GM12864 (cell line): ENCODE data around the gene VGLL4.
A peak's percentile ranks its signal among the peaks of the same experiment; 100 is the strongest.

Experiments used
- DNase-seq: peaks from one replicate; pipeline ENCODE4 v3.0.0-alpha.2; 2011; ENCODE audit warnings: low read depth
- H3K4me3 ChIP-seq: 2 replicates; pipeline ENCODE4 v1.5.1; 2011; ENCODE audit warnings: mild to moderate bottlenecking, low read depth, low read length, control low read depth
- TF ChIP-seq, protein P1 (sequence below): IDR thresholded peaks from 2 replicates; pipeline ENCODE4 v1.5.1; 2011; ENCODE audit warnings: low read depth, mild to moderate bottlenecking, moderate library complexity, low read length, control low read depth, inconsistent platforms; ENCODE audit errors: missing control alignments

The VGLL4 gene

DNA sequence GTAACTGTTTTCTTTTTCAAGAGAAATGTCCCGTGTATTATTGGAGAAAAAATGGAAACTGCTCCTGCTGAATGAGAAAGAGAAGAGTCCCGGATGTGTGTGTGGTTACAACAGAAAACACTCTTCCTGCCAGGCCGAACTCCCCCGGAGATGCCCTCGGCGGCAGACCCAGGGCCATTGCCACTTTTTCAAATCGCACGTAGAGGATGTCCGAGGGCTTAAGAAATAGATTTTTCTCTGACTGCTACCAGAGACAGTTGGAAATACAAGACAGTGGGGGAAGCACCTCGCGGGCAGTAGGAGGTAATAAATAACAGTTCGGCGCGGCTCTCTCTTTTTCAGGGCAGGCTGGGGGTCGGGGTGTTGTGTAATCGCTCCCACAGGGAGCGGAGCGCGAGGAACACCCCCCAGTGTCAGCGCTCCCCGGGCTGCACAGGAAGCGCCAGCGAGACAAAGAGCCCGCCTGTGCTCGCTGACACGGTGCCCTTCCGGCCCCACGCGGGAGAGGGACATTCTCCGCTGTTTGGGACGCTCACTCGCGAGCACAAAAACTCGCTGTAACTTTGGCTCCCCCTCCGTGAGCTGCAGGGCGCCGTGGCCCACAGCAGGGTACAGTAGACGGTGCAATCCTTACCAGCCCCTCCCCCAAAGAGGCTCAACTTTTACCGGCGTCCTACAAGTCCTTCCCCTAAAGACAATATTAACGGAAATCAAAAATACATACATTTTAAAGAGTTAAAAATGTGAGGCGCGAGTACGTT is 1.1 kb downstream of the VGLL4 start:
- no peak for DNase-seq
- peak overlapping the region; percentile 85 for H3K4me3 ChIP-seq
- TF ChIP-seq, protein P1, sequence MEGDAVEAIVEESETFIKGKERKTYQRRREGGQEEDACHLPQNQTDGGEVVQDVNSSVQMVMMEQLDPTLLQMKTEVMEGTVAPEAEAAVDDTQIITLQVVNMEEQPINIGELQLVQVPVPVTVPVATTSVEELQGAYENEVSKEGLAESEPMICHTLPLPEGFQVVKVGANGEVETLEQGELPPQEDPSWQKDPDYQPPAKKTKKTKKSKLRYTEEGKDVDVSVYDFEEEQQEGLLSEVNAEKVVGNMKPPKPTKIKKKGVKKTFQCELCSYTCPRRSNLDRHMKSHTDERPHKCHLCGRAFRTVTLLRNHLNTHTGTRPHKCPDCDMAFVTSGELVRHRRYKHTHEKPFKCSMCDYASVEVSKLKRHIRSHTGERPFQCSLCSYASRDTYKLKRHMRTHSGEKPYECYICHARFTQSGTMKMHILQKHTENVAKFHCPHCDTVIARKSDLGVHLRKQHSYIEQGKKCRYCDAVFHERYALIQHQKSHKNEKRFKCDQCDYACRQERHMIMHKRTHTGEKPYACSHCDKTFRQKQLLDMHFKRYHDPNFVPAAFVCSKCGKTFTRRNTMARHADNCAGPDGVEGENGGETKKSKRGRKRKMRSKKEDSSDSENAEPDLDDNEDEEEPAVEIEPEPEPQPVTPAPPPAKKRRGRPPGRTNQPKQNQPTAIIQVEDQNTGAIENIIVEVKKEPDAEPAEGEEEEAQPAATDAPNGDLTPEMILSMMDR = peak; percentile 2

DNA sequence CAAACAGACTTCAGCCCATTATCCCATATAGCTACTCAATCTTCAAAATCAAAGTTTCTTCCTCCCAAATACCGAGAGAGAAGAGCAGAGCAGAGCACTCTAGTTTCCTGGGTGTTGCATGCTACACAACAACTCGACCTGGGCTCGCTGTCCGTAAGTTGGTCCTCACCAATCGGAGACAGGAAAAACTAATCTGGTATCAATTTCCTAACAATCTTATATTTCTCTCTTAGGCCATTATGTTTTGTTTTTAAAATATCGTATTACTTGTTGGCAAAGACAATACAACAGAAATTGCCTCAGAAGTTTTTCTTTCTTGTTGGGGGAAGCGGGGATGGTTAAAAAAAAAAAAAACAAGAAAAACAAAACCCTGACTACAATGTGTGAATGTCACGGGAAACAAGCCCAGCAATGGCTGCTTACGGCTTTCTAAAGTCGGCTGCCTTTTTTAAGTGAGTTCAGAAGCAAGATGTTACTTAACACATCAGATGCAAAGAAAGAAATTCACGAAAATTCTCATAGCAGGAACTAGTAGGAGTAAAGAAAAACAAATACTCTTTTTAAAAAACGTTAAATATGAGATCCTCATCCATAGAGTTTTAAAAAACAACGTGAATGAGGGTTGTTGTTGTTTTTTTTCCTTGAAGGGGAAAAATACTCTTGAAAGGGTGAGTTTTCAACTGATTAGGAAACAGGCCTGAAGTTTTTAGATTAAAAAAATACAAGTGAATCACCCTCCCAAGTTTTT is 1.9 kb downstream of the VGLL4 start:
- TF ChIP-seq, protein P1 = no peak
- DNase-seq = no peak
- H3K4me3 ChIP-seq = peak overlapping the region; percentile 85

DNA sequence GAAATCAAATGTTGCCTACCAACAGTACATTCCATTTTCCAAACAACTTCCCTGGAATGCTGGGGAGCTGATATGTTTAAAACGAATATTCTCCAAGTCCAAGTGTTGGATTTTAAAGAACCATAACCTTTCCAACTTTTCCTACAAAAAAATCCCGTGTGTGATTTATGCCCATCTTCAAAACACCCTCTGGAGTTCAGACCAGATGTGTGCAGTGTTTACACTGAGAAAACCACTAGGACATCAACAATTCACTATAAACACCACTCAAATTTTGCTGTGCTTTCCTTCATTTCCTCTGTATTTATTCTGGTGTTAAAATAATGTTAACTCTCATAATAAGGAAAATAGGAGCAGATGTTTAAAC is 2.4 kb downstream of the VGLL4 start:
- H3K4me3 ChIP-seq = peak overlapping the region; percentile 85
- TF ChIP-seq, protein P1 = no peak
- DNase-seq = no peak

DNA sequence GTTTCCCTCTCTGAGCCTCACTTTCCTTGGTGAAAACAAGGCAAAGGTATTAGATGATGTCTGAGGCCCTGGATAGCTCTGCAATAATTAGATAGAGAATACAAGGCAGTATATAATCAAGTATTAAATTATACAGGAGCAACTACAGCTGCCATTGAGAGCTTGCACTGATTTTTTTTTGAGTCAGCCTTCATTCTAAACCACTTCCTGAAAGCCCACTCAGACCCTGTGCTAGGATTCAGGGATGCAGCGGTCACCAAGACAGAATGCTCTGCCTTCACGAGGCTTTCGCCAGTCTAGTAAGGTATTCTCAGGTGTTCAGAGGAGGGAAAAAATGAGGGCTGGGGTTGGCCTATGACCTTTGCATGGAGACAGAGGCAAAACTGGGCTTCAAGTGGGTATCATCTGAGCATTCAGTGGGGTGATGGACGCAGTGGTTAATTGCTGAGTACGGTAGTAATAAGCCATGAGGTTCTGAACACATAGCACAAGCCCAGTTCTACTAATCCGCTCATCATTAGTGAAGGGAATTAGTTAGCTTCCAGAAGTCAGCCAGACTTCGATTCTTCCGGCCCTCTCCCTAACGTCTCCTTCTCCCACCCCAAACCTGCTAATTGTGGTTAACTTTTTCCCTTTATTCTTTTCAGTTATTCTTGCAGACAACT is 3.6 kb downstream of the VGLL4 start:
- no peak overlapping the region; the same call in 1 of the 2 replicates for H3K4me3 ChIP-seq

DNA sequence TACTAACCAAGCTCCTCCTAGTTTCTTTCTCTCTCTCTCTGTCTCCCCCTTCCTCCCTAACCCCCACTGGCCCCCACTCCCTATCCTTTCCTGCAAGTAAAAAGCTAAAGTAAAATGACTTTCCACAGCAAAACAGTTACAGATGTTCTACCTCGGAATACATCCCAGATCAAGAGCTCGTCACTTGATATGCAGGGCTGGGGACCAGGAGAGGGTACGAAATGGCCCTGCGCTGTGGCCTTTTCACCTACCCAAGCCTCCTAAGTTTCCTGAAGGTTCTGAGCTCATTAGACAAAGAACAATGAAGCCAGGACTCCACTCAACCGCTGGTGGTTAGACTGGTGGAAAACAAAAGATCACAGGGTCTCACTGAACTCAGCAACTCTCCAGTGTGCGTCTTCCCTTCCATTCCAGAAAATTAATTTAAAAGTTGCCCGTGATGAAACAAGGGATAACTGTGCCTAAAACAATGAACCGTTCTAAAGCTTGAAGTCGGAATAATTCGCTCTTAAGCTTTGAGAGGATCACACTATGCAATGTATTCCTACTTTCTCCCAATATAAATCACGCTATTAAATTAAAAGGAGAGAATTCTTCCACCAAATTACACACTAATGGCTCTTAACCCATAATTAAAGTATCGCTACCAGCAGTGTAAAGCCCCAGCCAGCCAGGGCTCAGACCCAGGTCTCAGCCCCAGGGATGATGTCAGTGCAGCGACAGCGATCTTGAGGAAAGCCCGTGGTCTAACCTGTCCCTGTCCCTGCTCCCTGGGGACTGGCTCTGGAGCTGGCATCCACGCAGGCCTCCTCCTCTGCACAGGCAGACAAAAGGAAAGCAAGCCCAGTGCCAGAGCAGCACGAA is 5.0 kb downstream of the VGLL4 start:
- H3K4me3 ChIP-seq = no peak overlapping the region
- TF ChIP-seq, protein P1 = no peak
- no peak for DNase-seq

More for the DNA sequence above, 3.6 kb downstream of the VGLL4 start:
- TF ChIP-seq, protein P1 = no peak
- no peak for DNase-seq

DNA sequence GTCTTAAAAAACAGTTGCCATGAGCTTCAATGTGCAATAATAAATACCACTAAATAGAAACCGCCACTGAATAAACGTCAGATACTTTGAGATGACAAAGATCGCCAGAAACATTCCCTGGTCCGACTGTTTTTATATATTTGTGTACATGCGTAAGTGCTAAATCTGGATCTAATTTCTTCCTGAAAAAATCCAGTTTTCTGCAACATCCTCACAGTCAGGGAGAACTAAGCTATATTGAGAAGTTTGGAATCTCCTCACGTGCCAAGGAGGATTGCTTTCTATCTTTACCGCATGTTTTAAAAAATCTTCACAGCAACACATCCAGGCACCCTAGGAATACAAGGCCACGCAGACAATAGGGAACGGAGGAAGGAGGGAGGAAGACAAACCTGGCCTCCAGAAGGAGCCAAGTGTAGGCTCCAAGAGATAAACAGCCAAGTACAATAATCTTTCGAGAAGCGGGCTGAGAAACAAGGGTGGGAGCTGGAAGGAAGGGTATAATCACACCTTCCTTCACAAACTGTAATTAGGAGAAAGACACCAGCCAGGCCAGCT is 5.7 kb downstream of the VGLL4 start:
- TF ChIP-seq, protein P1 = no peak
- no peak overlapping the region for H3K4me3 ChIP-seq
- DNase-seq = no peak
